Measurements from ENCODE around the gene SCG2.
"Not testable (repeated sequence)": the region's sequence is repeated elsewhere in the genome, so short reads cannot be mapped to it uniquely, and the experiment has no call there.

SCG2 gene

DNA sequence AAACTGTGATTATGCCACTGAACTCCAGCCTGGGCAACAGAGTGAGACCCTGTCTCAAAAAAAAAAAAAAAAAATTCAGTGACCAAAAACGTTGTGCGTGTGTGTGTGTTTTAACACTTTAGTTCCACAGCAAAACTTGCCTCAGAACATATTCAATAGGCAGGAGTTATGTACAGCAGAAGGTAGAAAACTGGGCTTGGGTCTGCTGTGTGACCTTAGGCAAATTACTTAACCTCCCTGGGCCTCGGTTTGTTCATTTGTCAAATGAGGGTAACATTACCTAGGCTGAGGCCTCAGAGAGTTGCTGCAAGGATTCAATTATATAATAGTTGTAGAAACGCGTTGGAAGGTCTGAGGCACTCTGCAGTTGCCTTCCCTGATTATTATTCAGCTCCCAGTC, 10.3 kb upstream of the SCG2 start:
- no peak for DNase-seq

DNA sequence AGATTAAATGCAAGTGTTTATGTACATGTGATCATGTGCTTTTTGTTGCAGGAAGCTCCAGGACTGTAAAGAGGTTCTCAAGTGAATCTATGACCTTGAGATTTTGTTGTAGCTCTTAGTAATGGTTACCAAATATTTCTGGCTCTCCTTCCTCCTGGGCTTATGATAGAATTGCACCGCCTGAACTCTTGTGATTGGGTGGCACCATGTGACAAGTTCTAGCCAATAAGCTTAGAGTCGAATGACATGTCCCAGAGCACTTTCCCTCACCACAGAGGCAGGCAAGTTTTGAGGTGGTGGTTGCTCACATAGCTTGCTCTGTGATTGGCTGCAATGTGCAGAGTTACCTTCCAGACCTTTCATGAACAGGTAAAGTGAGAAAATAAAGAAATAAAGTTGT, 8.9 kb upstream of the SCG2 start:
- DNase-seq: no peak

- no peak for DNase-seq
Observed at GRCh38 chr2:223607476-223607875, 5.3 kb upstream of the SCG2 start.

DNA sequence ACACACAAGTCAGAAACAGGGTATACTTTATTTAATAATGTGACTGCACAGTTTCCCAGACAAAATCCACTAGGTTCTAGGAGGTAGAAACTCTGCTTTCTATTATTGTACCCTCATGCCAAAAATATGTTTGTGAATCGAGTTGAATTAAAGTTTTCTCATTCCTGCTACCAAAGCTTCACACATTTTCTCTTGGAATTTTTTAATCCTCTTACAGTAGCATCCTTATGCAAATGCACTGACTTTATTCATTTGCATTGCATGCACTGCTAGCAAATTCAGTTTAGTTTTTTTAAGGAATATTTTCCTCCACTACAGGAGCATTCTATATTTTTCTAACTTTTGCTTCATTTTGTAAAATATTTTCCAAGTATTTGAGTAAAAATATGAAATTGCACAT, 4.8 kb upstream of the SCG2 start:
- no peak for DNase-seq

- DNase-seq: no peak
Observed at GRCh38 chr2:223604231-223604630, 2.1 kb upstream of the SCG2 start.

GRCh38 chr2:223602972-223603371, 811 bp upstream of the SCG2 start:
- no peak for DNase-seq

GRCh38 chr2:223601018-223601417, 1.1 kb downstream of the SCG2 start:
- DNase-seq: no peak

GRCh38 chr2:223599640-223600380, 2.4 kb downstream of the SCG2 start:
- DNase-seq: no peak

- no peak for DNase-seq
Observed at GRCh38 chr2:223598994-223599639, 3.0 kb downstream of the SCG2 start.

- no peak for DNase-seq
Observed at GRCh38 chr2:223597076-223597475, 5.1 kb downstream of the SCG2 start.

DNA sequence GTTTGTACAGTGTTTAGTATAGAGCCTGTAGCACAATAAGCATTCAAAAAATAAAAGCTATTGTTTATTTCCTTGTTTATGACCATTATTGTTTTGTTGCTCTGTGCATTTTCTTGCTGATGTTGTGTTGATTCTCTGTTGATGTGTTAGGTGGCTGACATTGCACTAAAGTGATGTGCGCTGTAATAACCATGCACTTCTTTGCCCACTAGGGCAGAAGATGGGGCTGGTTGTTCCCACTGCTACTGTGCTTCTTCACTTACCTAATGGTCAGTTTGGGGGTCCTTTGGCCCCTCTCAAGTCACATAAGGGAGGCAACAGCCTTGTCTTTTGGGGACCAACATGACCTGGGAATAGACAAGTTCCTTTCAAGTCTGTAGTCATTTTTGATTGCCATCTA, 6.0 kb downstream of the SCG2 start:
- DNase-seq: no peak

- DNase-seq: no peak
Observed at GRCh38 chr2:223594831-223595230, 7.3 kb downstream of the SCG2 start.

DNA sequence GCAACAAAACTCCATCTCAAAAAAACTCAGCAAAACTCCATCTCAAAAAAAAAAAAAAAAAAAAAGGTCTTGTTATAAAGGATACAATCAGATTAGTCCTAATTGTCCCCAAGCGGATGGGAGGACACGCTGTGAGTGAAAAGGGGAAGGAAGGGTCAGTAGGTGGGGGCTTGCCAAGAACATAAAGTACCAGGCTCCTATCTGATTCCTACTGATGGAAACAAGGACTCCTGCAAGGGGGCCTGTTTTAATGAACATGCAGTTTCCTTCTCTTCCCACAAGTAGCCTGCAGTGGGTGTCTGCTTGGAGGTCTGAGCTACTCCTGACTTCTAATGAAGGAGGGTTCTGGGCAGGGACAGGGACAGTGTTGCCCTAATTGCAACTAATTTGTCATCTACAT, 7.9 kb downstream of the SCG2 start:
- DNase-seq: no peak

GRCh38 chr2:223592689-223593088, 9.5 kb downstream of the SCG2 start:
- DNase-seq: not testable (repeated sequence)

DNA sequence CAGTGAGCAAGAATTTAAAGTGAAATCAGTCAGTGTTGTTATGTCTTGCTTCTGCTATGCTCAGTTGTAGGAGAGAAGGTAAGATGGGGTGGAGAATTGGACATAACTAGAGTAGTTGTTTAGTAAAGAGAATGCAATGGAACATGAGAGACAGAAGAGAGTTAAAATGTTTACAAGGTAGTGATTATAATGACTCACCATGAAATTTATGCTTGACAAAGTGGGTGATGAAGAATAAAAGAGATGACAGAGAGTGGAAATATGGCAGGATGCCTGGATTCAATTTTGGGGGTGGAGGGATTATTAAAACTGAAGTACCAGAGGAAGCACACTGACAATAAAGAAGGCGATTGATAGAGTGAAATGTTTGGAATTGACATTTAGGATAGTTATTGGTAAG, 10.6 kb downstream of the SCG2 start:
- no peak for DNase-seq

DNA sequence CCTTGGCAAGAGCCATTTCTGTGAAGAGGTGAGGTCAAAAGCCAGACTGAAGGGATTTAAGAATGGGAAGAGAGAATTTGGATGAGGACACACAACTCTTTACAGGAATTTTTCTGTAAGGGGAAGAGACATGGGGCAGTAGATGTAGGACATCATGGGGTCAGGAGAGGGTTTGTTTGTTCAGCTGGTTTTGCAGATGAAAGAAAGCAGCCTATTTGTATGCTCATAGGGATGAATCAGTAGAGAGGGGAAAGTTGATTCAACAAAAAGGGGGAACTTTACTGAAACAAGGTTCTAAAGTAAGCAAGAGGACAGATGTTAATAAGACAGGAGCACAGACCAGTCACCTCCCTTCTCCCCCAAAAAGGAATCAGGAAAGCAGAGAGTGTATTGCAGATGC, 11.2 kb downstream of the SCG2 start:
- DNase-seq: no peak

GRCh38 chr2:223589901-223590300, 12.3 kb downstream of the SCG2 start:
- no peak for DNase-seq

DNA sequence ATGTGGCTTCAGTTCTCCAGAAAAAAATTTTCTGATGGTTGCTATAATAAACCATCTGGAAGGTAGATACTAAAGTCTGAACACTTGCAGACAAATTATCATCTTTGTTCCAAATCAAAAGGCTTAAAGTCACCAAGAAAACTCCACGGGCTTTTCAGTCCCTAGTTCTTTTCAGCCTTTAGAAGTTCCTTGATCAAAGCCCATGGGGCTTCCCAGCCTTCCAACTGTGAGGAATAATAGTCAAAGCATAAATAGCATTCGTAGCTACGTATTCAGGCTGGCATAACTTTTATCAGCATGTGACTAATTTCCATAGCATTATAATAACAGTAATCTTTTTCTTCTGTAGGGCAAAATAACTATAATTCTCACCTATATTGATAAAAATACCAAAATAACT, 13.9 kb downstream of the SCG2 start:
- no peak for DNase-seq

DNA sequence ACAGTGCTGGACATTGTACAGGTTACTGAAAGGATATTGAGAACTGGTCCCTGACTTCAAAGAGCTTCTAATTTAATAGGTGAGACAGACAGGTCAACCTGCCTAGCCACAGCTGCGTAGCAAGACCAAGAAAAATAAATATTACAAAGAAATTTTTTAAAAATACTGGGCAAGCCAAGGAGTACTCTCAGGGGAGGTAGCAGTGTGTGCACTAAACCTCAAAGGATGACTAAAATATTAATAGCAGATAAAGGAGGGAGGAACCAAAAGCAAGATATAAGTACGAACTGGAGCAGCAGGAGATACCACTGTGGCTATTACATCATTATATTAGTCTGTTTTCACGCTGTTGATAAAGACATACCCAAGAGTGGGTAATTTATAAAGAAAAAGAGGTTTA, 14.9 kb downstream of the SCG2 start:
- DNase-seq: no peak

GRCh38 chr2:223586261-223586660, 15.9 kb downstream of the SCG2 start:
- DNase-seq: no peak

DNA sequence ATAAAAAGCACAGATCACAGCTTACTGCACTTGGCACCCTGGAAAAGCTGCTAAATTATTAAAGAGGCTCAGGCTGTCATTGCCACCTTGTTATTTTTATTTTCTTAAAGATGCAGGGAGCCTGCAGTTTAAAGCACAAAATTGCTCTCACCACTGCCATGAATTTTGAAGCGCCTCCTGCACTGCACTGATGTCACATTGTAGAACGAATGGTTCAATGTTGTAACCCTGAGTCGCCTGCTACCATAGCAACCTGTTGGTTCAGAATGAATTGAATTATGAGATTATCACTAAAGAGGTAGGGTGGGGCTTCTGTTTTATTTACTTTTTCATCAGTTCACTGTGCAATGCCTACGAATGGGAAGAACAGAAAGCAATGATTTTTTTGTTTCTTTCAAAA, 16.5 kb downstream of the SCG2 start:
- DNase-seq: no peak

GRCh38 chr2:223582001-223582400, 20.2 kb downstream of the SCG2 start:
- no peak for DNase-seq

GRCh38 chr2:223580951-223581350, 21.2 kb downstream of the SCG2 start:
- DNase-seq: no peak

- no peak for DNase-seq
Observed at GRCh38 chr2:223578846-223579245, 23.3 kb downstream of the SCG2 start.

DNA sequence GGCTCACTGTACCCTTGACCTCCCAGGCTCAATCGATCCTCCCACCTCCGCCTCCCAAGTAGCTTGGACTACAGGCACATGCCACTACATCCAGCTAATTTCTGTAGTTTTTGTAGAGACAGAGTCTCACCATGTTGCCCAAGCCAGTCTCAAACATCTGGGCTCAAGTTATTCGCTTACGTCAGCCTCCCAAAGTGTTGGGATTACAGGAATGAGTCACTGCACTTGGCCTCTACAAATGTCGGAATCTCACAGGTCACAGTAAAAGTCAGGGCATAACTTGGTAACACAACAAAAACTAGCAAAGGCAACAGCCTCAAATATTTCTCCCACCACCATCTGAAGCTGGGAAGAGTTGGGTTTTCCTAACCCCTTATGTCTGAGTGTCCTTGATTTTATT, 25.3 kb downstream of the SCG2 start:
- DNase-seq: no peak
